T-helper 22 cell (primary cell): ENCODE measurements around the gene GNB5.
A peak's percentile ranks its signal among the peaks of the same experiment; 100 is the strongest.

Experiments
- DNase-seq: peaks from one replicate; pipeline ENCODE4 v3.0.0-alpha.2; 2020; ENCODE audit warnings: low read depth

Gene GNB5

DNA sequence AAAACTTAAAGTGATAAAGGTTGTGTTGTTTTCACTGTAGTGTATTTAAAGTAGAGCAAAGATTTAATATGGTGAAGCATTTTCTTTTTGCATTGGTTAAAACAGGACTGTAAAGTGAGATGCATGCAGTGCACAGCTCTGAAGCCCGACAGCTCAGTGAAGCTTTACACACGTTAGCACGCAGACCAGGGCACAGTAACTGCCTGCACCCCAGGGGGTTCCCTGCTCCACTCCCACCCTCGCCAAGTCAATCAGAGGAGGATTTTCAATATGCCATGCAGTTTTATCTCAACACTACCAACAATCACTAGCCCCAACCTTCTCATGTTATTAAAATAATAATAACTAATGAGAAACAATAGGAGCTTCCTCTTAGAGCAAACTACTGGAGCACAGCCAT lies 50.5 kb downstream of the GNB5 start:
- no peak for DNase-seq

DNA sequence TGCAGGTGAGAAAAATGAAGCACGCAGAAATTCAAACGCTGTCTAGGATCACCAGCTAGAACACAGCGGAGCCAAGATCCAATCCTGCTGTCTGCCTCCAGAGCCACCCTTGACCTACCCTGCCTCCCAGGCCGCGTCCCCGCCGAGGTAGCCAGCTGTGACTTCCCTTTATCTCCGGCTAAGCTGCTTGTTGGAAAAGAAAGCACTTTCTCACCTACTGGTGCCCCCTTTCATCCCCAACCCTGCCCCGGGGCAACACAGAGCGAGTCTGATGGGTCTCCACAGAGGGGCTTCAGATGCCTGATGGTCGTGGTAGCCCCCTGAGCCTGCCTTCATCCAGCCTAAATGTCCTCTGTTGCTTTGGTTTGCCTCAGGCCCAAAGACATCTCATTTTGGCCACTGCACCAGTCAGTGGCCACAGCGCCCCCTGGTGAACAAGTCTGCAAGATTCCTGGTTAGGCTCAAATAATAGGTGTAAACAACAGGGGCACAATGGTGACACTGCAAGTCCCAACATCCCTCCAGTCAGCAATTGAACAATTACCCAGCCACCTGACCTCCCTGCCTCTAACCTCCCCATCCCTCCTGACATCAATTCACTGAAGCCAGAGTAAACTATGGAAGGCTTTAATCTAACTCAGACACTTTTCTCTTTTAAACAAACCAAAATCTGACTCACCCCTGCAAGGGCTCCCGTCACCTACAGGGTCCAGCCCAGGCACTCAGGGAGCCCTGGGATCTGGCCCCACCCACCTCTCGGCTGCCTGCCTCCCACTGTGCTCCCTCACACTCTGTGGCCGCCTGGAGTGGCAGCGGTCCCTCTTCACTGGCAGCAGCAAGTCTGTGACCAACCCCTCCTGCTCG lies 51.4 kb downstream of the GNB5 start:
- peak; percentile 11 for DNase-seq

DNA sequence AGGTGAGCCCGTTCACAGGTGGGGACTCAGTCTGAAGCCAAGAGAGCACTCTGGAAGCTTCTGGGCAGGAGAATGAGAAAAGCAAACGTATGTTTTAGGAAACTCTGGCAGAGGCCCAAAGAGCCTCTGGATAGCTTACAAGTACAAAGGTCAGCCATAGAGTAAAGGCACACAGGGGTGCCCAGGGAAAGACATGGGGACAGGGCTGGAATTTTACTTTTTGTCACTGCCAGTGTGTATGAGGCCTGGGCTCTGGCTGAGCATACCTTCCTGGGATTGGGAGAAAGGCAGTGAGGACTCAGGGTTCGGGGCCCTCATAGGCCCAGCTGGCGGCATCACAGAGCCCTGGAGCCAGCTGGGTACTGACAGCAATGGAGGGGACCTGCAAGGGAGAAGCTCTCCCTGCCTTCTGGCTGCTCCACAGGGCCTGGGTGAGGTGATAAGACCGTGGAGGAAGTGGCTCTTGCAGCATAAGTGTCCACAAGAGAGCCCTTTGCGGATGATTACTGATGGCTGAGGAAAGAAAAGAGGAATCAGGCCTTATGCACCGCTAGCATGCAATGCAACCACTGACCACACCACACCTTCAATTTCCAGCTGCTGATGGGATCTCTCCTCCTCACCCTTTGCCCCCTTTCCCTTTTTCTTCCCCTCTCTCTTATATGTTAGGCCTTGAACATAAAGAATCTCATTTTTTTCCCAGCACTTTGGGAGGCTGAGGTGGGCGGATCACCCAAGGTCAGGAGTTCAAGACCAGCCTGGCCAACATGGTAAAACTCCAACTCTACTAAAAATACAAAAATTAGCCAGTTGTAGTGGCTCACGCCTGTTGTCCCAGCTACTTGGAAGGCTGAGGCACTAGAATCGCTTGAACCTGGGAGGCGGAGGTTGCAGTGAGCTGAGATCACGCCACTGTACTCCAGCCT lies 53.5 kb downstream of the GNB5 start:
- no peak for DNase-seq

DNA sequence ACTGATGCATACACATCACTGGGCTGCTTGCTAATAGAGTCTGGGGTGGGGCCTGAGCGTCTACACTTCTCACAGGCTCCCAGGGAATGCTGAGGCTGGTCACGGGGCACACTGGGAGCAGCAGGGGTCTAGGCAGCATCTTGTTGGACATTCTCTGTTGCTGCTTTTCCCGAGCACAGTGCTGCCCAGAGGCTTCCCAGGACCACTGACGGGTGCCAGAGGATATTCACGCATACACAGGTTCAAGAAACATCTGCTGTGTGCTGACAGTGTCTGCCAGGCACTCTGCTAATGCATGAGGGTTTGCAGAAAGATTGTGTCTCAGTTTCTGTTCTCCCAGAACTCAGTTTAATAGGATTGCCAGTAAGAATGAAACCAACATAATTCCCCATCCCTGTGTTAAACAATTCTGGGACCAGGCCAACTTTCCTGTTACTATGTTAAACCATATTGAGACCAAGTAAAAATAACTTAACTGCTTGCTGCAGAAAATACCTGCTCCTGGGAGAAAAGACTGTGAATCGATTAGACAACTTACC lies 54.7 kb downstream of the GNB5 start:
- no peak for DNase-seq

DNA sequence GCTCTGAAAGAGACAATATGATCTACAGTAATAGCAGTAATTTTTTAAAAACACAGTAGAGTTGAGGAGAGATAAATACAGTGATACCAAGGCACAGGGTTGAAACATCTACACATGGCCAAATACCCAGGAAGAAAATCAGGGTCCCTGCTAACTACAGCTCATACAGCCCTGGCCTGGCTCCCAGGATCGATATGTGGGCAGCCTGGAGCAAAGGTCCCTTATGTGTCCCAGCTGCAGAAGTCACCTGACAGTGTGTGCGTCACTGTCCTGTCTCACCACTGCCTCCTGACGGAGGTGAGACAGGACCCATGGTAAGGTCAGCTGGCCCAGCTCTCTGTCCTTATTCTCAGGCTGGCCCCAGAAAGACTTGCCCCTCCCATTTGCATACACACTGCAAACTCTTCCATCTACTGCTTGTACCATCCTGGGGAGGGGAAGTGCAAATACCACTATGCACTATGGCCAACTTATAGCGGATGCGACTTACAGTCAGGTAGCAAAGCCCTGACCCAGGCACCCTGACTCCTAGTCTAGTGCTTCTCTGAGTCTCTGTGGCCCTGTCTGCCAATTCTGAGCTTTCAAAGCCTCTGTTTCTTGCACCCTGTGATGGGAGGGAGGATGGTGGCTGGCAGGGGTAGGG lies 56.6 kb downstream of the GNB5 start:
- DNase-seq: no peak

DNA sequence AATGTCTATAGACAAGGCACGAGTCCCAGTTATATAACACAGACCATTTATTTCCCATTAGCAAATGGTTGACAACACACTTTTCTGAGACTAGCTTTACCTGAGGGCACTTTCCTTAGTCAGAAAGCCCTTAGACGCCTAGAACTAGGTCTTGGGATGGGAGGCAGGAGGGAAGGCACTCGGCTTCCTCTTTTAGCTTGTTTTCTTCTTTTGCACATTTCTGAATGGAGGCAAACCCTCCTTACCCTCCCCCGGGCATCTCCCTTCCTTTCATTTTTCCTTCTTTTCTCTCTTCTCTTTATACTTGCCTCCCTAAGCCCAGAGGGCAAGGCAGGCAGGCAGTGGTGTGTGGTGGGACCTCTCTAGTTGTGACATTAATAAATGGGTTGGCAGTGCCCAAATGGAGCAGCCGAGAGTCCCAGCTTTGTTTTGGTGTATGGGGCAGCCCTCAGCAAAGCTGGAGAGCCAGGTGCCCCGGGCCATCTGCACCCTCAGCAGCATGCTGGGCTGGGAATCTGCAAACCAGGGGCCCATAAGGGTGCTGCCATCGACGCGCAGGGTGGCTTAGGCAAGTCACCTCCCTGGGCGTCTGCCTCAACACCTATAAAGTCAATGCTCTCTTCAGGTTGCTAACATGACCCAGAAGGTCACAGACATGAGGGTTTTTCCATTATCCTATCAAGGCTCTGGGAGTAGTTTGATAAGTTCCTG lies 57.5 kb downstream of the GNB5 start:
- DNase-seq: no peak

DNA sequence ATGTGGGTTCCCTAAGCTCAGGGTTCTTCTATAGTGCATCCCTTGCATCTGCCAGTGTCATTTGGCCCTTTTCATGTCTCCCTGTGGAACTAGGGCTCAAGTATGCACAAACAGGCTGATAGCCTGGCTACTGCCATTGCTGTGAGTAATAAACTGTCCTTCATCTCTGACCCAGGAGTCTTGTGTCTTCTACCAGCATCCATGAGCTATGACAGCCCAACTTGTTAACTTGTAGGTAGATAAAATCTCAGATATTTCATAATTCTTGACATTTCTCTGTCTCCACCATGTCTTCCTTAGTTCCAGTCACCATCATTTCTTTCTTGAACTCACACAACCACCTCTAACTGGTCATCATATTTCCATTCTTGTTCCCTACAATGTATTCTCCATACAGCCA lies 59.1 kb downstream of the GNB5 start:
- no peak for DNase-seq

DNA sequence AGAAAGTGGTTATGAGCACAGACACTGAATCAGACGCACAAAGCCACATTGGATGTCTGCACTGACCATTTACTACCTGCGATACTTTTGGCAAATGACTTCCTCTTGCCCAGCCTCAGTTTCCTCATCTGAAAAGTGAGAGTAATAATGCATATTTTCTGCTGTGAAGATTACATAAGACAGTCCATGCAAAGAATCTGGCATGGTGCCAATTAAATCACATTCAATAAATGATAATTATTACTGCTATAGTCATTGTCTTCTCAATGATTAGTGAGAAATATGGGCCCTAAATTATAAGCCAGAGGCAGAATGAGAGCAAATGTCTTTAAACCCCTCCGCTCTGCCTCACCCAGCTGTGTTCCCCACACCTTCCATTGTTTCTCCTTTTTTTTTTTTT lies 62.6 kb downstream of the GNB5 start:
- no peak for DNase-seq

DNA sequence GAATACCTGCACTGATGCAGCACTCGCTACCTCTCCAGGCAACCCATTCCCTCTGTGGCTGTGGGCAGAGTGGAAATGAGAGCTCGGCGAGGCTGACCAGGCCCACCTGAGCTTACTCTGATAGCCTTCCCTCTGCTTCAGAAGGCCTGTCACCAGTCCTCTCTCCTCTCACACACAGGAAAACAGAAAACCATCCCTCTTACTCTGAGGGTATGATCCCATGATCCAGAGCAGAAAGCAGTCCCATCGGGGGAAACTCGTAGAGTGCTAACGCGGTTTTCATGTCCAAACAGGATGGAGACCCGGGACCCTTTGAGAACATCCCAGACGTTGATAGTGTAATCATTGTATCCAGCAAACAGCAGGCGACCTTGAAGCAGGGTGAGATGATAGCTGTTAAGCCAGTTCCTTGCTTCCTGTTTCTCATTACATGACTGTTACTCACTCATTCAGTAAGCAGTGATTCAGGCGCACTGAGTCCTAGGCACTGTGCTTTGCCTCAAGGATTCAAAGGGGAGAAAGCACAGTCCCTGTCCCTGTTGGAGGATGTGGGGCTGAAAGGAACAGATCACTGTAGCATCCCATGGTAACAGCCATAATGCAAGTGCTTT lies 66.8 kb downstream of the GNB5 start:
- DNase-seq: no peak

DNA sequence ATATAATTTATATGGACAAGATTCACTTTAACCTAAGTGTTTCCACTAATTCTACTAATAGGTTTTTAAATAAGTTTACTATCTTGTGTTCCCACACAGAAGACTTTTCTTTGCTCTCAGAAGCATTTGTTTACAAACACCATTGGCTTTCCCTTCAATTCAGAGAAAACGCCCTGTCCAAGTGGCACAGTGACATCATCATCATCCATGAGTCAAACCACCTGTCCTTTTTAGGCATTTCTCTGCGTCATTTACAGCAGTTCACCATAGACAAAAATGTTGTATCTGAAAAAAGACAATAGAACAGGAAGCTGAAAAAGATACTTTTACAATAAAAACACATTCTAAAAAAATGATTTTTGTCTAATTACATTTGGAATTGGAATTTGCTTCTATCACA lies 69.3 kb downstream of the GNB5 start:
- DNase-seq: no peak

DNA sequence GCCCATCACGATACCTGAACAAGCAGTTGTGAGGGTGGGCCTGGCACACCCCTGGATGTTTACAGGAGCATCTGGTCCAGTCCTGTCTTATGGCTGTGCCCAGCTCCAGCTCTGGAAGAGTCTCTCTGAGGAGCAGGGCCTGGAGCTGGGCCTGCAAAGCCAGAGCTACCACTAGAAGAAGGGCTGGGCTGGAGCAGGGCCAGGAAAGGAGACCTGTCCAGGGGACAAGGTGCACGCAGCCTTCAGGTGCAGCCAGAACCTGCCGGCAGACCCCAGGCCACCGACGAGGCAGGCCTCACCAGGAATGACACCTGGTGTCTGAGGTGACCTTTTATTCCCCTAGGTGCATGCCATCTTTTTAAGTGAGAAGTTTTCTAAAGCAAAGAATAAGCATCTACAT lies 70.2 kb downstream of the GNB5 start:
- no peak for DNase-seq

DNA sequence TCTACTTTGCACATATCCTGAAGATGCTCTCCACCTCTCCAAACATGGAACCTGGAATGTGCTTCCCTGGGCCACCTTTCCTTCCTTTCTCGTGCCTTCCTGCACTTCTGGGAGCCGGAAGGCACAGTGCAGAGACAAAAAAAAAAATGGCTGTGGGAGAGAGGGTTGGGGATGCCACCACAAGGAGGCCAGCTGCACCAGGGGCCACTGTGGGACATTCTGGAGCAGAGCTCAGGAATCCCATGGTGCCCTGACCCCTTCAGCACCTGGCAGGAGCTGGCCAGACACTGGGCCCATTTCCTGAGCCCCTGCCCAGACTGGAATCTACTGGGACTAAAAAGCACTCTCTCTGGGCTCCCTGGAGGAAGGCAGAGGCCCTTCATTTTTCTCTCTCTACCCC lies 70.7 kb downstream of the GNB5 start:
- no peak for DNase-seq

DNA sequence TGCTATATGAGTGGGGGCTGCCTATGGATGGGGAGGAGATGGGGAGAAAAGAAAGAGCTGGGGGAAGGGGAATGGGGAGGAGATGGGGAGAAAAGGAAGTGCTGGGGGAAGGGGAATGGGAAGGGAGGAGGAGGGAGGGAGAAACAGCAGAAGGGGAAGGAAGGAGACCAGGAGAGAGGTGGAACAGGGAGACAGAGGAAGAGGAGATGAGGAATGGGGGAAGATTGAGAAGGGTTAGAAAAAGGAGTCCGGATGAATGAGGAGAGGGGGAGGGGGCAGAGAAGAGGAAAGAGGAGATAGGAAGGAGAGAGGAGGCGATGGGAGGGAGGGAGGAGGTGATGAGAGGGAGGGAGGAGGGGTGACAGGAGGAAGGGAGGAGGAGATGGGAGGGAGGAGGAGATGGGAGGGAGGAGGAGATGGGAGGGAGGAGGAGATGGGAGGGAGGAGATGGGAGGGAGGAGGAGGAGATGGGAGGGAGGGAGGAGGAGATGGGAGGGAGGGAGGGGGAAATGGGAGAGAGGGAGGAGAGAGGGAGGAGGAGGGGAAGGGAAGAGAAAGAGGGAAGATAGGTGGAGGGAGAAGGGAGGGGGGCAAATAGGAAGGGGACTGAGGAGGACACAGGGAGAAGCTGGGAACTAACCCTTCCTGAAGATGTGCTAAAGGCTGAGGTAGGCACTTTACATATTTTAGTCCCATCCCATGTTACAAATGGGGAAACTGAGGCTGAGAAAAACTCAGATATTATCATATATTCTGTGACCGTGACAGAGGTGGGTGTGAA lies 72.0 kb downstream of the GNB5 start:
- DNase-seq: no peak

DNA sequence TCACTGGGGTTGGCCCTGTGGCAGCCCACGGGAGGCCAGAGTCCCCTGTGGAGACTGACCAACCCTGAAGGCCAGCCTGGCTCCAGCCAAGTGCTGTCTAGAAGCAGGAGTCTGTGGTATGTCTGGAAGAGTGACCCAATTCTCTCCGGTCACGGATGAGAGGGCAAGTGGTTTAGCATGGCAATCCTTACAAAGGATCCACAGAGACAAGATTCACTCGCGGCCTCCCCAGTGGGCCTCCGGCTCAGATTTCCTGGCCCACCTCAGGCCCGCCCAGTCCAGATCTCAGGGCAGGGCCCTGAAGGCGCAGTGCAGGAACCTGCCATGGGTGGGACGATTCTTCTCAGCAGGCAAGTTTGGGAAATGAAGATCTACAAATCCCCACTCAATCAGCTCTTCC lies 73.6 kb downstream of the GNB5 start:
- no peak for DNase-seq

DNA sequence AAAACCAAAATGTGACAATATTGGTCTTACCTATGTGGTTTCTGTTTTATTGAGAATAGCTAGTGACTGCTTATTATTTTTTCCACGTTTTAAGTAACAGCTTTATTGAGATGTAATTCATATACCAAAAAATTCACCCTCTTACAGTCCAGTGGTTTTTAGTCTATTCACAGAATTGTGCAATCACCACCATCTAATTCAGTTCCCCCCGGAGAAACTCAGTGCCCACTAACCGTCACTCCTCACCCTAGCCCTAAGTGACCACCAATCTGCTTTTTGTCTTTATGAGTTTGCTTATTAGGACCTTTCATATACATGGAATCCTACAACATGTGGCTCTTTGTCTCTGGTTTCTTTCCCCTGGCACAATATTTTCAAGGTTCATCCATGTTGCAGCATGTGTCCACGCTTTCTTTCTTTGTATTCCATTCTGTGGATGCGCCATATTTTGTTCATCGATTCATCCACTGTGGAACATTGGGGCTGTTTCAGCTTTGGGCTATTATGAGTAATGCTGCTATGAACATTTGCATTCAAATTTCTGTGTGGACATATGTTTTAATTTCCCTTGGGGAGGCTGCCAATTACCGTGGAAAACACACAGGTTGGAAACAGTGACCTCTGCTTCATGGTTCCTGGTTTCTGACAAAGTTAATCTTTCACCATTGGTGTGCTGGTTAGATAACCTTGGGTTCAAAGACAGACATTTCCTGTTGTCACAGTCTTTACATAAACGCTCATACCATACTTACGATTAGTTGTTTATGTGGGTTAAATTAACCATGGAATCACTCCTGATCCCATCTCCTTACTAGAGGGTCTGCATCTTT lies 75.4 kb downstream of the GNB5 start:
- DNase-seq: no peak

DNA sequence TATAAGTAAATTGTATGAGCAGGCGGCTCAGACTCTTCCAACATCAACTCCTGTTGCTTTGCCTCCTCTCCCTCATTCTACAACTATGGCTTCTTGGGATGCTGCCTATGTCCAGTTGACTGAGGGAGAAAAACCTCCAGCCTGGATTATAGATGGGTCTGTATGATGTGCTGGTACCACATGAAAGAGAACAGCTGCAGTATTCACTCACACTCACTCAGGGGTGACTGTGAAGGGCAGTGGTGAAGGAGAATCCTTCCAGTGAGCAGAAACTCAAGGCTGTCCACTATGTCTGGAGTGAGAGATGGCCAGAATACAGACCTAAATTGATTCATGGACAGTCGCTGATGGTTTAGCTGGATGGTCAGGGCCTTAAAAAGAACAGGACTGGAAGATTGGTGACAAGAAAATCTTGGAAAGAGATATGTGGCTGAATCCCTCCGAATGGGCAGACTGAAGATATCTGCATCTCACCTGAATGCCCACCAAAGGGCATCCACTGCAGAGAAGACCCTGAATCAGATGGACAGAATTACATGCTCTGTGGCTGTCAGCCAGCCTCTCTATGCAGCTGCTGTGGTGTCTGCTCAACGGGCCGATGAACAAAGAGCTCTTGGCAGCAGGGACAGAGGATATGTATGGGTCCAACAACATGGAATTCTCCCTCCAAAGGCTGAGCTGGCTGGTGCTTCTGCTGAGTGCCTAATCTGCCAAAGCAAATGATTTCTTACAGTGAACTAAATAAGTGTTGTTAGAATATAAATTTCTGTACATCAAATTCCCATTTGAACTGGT lies 76.7 kb downstream of the GNB5 start:
- DNase-seq: no peak

DNA sequence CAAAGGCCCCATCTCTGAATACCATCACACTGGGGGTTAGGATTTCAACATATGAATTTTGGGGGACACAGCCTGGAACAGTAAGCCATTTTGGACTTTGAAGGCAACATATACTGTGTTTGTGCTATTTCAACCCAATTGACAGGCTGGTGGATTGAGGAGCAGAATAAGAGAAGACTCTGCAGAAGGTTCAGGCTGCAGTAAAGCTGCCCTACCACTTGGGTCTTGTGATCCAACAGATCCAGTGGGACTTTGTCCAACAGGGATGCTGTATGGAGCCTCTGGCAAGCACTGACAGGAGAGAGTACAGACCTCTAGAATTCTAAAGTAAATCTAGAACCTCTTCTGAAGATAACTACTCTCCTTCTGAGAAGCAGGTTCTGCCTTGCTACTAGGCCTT lies 77.5 kb downstream of the GNB5 start:
- no peak for DNase-seq

DNA sequence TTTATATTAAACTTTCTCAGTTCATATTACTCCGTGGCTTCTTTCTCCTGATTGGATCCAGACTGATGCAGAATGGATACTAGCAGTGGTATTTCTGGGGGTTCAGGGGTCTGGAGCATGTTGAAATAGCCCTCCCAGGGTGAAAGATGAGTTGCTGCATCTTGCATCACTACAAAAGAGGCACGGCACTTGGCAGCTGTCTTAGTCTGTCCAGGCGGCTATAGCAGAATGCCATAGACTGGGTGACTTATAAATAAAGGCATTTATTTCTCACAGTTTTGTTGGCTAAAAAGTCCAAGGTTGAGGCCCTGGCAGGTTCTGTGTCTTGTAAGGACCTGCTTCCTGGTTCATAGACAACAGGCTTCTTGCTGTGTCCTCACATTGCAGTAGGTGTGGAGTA lies 78.0 kb downstream of the GNB5 start:
- DNase-seq: no peak
